ENCODE data around the gene KCNJ1. TPM values are rescaled to one million over a fixed set of nuclear protein-coding genes. Genes with fewer than 3 reads are reported as not detected.

The KCNJ1 gene
- total and polyA plus RNA-seq, 8 donors, result 0.10 TPM; not detected in 7

DNA sequence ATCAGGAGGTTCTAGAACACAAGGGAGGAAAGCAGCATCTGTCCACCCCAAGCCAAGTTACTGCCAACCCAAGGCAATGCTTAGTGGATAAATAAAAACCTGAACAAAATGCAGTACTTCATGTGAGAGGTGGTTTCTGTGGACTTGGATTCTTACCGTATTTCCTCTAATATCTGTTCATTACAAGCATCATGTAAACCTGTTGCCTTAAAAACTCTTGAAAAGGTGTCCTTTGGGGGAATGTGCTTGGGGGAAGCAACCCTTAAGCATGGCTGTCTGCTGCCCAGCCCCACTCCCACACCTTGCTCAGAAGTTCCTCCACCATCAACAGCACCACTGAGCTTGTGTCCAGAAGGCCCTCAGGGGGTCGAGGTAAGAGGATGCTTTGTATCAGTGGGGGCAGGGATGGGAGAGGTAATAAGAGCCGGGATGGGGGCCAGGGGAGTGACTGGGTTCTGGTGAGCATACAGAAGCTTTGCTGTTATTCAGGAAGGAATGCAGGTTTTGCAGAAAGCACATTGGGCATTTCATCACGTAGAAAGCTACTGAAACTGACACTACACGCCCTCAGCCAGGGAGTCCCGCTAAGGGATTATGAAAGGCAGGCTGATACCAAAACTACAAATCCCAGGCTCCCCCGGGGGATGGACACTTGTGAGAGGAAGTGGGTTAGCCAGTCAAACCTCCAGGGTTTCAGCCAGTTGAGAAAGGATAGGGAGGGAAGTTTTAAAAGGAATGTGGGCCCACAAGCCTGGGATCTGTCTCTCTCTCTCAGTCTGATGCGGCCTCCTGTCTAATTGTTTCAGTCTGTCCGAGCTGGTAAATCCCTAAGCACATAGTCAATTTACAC, 52.0 kb downstream of the KCNJ1 start:
- H3K4me1 ChIP-seq, result no peaks in the 10 kb centered on the region

GRCh38 chr11:128813729-128814128, 53.4 kb downstream of the KCNJ1 start:
- WGBS, 5 donors, result 87 to 96% (median 91%) methylated on average over 4 of the region's 4 CpGs
- intact Hi-C loops (cut with DNase I; ENCODE audit: low total_unique reads), result no loop called here
- peaks cover 0 to 25% (median 19%) of the 10 kb centered on the region in 4 donors for H3K36me3 ChIP-seq
- no peaks in the 10 kb centered on the region for H3K9me3 ChIP-seq
- no peak for TF ChIP-seq POLR2AphosphoS5 (IDR thresholded peaks at IDR 0.05)
- no peak for TF ChIP-seq POLR2A (IDR thresholded peaks at IDR 0.05)
- TF ChIP-seq, protein P1, sequence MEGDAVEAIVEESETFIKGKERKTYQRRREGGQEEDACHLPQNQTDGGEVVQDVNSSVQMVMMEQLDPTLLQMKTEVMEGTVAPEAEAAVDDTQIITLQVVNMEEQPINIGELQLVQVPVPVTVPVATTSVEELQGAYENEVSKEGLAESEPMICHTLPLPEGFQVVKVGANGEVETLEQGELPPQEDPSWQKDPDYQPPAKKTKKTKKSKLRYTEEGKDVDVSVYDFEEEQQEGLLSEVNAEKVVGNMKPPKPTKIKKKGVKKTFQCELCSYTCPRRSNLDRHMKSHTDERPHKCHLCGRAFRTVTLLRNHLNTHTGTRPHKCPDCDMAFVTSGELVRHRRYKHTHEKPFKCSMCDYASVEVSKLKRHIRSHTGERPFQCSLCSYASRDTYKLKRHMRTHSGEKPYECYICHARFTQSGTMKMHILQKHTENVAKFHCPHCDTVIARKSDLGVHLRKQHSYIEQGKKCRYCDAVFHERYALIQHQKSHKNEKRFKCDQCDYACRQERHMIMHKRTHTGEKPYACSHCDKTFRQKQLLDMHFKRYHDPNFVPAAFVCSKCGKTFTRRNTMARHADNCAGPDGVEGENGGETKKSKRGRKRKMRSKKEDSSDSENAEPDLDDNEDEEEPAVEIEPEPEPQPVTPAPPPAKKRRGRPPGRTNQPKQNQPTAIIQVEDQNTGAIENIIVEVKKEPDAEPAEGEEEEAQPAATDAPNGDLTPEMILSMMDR (IDR thresholded peaks at IDR 0.05), result no peak
- TF ChIP-seq EP300 (IDR thresholded peaks at IDR 0.05), result no peak
- H3K4me3 ChIP-seq, result no peak overlapping the region
- no peaks in the 10 kb centered on the region for H3K27me3 ChIP-seq
- H3K4me1 ChIP-seq, result no peaks in the 10 kb centered on the region
- no peak for DNase-seq
- H3K27ac ChIP-seq, result no peak overlapping the region

More for the DNA sequence above, 52.0 kb downstream of the KCNJ1 start:
- Histone ChIP-seq H3K9me3 (no peaks in the 10 kb centered on the region), H3K4me3 (no peak overlapping the region), H3K27ac (no peak overlapping the region), H3K27me3 (peaks cover 0 to 5% (median 0%) of the 10 kb centered on the region in 3 donors), H3K36me3 (peaks cover 0 to 14% (median 9%) of the 10 kb centered on the region in 4 donors)
- WGBS, 5 donors, result 31 to 49% (median 37%) methylated on average over 9 of the region's 9 CpGs
- no peak for TF ChIP-seq POLR2A (IDR thresholded peaks at IDR 0.05)
- TF ChIP-seq EP300 (IDR thresholded peaks at IDR 0.05), result no peak
- TF ChIP-seq, protein P1 (IDR thresholded peaks at IDR 0.05), result no peak
- TF ChIP-seq POLR2AphosphoS5 (IDR thresholded peaks at IDR 0.05), result no peak
- intact Hi-C loops (cut with DNase I; ENCODE audit: low total_unique reads), result no loop called here
- peak in 1 of 2 donors; percentile 83 for DNase-seq

DNA sequence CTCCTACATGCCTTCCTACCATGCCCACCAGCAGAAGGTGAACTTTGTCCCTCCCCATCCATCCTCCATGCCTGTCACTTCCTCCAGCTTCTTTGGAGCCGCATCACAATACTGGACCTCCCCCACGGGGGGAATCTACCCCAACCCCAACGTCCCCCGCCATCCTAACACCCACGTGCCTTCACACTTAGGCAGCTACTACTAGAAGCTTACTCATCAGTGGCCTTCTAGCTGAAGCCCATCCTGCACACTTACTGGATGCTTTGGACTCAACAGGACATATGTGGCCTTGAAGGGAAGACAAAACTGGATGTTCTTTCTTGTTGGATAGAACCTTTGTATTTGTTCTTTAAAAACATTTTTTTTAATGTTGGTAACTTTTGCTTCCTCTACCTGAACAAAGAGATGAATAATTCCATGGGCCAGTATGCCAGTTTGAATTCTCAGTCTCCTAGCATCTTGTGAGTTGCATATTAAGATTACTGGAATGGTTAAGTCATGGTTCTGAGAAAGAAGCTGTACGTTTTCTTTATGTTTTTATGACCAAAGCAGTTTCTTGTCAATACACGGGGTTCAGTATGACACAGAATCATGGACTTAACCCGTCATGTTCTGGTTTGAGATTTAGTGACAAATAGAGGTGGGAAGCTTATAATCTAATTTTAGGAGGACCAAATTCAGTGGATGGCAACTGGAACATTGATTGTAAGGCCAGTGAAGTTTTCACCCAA, 56.1 kb downstream of the KCNJ1 start:
- Histone ChIP-seq H3K4me1 (no peaks in the 10 kb centered on the region), H3K36me3 (peaks cover 0 to 25% (median 20%) of the 10 kb centered on the region in 4 donors)
- DNase-seq, result no peak

GRCh38 chr11:128809128-128809527, 58.0 kb downstream of the KCNJ1 start:
- intact Hi-C loops (cut with DNase I; ENCODE audit: low total_unique reads), result no loop called here
- WGBS, 5 donors, result 65 to 80% (median 75%) methylated on average over 6 of the region's 6 CpGs

More for the DNA sequence above, 56.1 kb downstream of the KCNJ1 start:
- H3K27me3 ChIP-seq, result no peaks in the 10 kb centered on the region
- H3K27ac ChIP-seq, result no peak overlapping the region
- no peaks in the 10 kb centered on the region for H3K9me3 ChIP-seq
- intact Hi-C loops (cut with DNase I; ENCODE audit: low total_unique reads), result no loop called here
- H3K4me3 ChIP-seq, result no peak overlapping the region
- TF ChIP-seq POLR2AphosphoS5 (IDR thresholded peaks at IDR 0.05), result no peak
- no peak for TF ChIP-seq POLR2A (IDR thresholded peaks at IDR 0.05)
- TF ChIP-seq, protein P1 (IDR thresholded peaks at IDR 0.05), result no peak
- TF ChIP-seq EP300 (IDR thresholded peaks at IDR 0.05), result no peak
- WGBS, 5 donors, result 75 to 85% (median 78%) methylated on average over 8 of the region's 8 CpGs

More at GRCh38 chr11:128809128-128809527, 58.0 kb downstream of the KCNJ1 start:
- no peak for DNase-seq
- Histone ChIP-seq H3K27me3 (no peaks in the 10 kb centered on the region), H3K4me3 (no peak overlapping the region), H3K9me3 (no peaks in the 10 kb centered on the region), H3K36me3 (peaks cover 0 to 28% (median 20%) of the 10 kb centered on the region in 4 donors), H3K27ac (no peak overlapping the region), H3K4me1 (no peaks in the 10 kb centered on the region)
- TF ChIP-seq POLR2A (IDR thresholded peaks at IDR 0.05) (no peak), POLR2AphosphoS5 (IDR thresholded peaks at IDR 0.05) (no peak), EP300 (IDR thresholded peaks at IDR 0.05) (no peak)
- TF ChIP-seq, protein P1 (IDR thresholded peaks at IDR 0.05), result no peak

All from stomach (tissue), 9 donors.